GM21529 (cell line): Measurements from ENCODE around the gene FANCC.

Experiments
- ATAC-seq: cut with Tn5 transposase; IDR thresholded peaks from one replicate; pipeline ENCODE4 v1.9.1; 2021; ENCODE audit not compliant: unreplicated experiment

The FANCC gene

DNA sequence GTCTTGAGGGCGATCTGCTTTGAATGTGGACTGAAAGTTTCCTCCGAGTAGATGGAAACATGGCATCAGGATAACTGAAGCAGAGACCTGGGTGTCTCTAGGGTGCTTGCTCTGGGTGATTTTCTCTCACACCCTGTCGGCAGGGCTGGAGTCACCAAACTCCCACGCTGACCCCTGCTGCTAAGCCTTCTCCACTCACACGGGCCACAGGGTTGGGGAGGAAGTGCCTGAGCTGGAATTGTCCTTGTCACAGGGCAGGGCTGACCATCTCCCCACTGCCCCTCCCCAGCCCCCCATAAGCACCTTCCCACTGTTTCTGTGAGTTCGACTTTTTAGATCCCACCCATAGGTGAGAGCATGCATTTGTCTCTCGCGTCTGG is 212.9 kb downstream of the FANCC start:
- no peak for ATAC-seq

DNA sequence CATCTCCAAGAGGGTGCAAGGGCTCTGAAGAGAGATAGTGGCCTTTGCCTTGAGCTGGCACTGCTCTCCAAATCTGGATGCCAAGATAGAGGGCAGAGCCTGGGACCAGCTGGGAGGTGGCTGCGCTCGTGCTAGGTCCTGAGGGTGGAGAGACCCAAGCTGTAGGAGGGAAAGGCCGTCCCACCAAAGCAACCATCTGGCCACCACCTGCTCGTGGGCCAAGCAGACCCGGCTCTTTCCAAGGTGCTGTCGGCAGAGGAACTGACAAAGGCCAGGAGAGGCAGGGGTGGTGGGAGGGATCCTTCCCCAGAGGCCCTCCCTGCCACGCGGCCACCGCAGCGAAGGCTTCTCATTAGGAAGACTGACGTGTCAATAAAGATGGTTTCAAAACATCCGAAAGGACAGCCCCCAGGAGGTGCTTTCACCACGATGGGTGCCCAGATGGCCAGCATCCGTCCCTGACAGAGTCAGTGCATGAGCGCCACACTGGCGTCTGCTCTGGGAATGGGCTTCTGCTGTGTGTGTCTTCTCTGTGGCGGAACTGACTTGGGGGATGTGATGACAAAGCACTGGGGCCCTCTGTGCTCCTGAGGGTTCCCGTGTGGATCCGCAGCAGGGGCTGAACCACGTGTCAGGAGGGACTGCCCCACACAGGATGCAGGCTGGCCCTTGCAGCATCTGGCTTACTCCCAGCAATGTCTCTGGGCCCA is 213.5 kb downstream of the FANCC start:
- ATAC-seq, result no peak

DNA sequence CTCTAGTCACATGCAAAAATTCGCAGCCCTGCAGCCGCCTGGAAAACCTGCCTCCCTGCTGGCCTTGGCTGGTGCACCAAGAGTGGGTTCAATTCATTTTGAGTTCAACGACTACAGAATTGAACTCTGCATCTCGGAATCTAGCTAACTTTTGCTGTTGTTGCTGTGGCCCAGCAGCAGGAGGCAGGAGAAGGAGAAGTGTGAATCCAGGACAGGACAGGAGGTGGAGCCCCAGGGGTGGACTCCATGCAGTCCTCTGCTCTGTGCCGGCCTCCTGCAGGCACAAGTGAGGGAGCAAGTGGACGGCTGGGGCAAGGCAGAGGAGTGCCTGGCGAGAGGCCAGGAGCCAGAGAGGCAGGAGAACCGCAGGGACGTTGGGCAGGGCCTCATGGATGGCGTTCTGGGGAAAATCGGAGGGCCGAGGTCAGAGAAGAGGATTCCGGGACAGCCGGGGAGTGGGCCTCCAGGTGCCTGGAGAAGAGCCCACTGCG is 214.2 kb downstream of the FANCC start:
- no peak for ATAC-seq

DNA sequence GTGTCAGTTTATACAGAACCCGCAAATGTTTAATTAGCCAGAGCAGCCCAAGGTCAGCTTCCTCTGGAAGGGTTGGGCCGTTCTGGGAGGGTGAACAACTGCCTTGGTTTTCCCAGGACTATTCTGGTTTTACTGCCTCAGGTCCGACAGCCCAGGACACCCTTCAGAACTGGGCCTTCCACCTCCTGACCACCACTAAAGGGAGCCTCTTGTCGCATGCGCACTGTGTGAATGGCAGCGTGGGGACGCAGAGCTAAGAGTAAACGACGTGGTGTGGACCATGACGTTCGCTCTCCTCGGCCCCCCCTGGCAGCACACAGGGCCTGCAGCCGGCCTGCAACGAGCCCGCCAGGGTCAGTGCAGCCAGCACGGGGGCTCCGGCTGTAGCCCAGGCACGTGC is 214.9 kb downstream of the FANCC start:
- no peak for ATAC-seq

DNA sequence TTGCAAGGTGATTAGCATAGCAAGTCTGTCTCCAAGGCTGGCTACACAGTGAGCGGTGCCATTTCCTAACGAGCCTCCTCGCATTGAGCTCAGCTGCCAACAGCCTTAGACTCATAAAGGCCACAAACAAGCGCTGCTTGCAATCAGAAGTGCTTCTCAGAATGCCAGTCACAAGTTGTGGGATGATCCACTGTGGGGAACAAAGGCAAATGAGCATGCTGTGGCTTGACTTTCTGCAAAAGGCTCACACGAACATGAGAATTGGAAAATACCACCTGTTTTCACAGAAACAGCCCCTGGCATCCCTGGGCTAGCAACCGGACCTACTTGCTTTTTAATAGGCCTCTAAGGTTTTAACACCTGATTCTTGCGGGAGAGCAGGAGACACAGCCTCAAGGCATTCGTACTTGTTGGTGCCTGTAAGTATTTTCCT is 215.5 kb downstream of the FANCC start:
- ATAC-seq, result no peak

DNA sequence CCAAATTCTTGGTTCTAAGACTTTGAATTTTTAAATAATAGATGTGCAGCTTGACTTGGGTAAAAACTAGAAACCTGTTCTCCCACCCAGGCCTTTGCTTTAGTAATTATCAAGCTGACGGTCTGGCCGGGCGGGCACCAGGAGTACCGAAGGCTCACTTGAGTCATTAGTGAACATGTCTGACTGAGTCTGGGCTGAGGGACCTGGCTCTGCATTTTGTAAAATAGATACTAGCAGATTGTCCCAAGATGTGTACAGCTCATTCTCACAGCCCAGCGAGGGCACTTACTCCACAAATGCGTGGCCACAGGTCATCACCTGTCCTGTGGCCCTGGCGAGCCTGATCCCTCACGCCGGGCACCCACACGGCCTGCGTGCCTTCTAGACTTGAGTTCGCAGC is 216.2 kb downstream of the FANCC start:
- ATAC-seq, result no peak

DNA sequence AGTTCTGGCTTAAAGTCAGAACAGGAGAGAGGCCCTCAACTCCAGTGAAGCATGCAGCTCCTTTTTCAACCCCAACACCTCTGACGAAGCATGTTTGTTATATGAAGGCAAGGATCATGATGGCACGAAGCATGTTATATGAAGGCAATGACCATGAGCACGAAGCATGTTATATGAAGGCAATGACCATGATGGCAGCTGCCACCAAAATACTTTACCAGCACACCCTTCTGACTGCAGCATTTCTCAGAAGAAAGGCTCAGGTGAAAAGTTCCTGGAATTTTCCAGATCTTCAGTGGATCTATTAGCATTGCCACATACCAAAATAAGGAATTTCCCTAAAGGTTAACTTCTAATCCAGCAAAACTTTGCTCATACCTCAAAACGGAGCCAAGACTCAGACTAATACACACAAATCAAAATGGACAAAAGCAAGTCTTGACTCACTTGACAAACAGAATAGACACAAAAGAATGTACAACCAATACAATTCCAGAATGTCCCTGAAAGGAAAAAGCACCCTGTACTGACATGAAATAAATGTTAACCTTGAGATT is 217.4 kb downstream of the FANCC start:
- no peak for ATAC-seq

DNA sequence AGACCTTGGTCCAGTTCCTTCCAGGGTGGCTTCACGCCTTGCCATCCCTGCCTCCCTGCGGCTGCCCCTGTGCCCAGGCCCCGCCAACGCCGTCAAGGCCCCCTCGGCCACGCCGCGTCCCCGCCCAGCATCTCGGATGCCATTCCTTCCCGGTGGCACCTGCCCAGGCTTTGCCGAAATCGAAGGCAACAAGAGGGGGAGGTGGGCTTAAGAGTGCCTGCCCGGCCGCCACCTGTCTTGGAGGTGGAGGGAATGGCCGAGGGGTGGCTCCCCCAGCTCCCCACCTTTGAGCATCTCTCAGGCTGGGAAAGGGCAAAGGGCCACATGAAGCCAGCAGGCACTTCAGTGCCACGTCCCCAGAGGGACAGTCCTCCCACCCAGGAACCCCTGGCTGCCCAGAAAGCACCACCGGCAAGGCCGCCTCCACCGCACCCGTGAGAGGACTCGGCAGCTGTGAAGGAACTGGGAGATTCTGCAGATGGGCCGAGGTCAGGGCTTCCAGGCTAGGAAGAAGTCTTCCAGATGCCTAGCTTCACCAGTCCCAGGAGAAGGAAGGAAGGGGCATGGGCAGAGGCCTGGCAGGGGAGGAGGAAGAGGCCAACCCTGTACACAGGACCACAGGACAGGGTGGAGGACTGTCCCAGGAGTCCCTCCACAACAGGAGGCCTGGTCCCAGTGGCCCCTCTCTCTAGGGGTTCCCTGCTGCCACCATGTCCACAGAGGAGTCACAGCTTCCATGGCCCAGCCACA is 218.0 kb downstream of the FANCC start:
- ATAC-seq, result no peak

DNA sequence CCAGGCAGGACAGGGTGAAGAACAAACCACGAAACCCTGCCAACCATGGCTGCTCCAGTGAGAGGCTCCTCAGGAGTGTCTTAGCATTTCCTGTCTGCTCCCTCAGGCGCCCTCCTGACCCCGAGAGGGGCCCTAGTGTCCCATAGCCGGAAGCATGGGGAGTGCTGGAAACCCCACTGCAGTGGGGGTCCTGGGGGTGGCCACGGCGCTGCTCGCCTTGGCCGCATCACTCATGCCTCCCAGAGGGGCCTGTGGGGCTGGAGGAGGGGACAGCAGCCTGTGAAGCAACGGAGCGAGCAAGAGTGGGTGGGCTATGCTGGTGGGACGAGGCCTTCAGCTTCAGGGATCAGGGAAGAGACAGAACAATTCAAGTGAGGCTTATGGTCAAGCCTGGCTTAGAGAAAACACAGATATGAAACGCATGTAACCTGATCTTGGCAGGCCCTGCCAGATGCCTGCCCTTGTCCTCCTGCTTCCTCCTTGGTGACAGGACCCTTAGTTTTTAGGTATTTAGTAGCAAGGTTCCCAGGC is 219.1 kb downstream of the FANCC start:
- ATAC-seq, result no peak

DNA sequence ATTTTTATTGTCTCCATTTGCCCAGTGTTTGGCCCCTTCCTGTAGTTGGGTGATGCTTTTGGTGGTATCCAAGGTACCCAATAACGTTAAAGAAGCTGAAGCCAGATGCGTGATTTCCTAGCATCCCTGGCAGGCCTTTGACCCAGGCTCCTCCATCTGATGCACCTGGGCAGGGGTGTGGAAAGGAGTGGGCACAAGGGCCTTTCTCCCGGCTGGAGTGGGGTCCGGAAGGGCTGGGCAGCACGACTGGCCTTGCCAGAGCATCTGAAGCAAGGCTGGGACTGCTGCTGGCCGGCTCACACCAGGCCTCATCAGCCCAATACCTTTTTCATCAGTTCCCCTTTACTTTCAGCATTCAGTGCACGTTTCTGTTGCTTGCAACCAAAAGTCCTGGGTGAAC is 220.2 kb downstream of the FANCC start:
- ATAC-seq, result no peak

DNA sequence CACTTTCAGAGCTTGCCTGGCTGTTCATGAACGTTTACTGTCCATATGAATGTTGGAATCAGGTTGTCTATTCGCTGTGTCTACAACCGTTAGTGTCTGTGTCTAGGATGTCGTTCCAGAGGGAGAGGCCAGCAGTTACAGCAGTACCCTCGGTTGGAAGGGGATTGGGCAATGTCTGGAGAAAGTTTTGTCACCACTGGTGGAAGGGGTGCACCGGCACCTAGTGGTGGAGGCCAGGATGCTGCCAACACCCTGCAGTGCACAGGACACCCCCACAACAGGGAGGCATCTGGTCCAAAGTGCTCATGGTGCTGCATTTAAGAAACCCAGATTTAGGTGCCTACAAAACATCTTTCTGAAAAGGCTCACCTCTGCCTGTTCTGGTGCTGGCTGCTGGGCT is 220.7 kb downstream of the FANCC start:
- ATAC-seq, result no peak

DNA sequence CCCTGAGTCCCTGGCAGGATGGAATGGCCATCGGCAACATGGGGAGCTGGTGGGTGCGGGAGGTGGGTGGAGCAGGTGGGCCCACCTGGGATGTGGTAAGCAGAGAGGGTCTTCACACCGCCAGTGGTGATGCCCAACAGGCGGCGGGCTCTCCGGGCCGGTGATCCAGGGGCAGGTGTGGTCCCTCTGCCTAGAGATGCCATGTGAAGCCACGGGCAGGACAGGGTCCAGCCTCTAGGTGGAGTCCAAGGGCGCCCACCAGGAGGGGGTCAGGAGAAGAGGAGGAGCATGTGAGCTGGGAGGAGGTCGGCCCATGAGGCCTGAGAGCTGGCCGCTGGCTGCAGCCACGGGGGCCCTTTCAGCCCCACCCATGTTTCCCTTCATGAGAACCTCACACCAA is 221.1 kb downstream of the FANCC start:
- ATAC-seq, result no peak

DNA sequence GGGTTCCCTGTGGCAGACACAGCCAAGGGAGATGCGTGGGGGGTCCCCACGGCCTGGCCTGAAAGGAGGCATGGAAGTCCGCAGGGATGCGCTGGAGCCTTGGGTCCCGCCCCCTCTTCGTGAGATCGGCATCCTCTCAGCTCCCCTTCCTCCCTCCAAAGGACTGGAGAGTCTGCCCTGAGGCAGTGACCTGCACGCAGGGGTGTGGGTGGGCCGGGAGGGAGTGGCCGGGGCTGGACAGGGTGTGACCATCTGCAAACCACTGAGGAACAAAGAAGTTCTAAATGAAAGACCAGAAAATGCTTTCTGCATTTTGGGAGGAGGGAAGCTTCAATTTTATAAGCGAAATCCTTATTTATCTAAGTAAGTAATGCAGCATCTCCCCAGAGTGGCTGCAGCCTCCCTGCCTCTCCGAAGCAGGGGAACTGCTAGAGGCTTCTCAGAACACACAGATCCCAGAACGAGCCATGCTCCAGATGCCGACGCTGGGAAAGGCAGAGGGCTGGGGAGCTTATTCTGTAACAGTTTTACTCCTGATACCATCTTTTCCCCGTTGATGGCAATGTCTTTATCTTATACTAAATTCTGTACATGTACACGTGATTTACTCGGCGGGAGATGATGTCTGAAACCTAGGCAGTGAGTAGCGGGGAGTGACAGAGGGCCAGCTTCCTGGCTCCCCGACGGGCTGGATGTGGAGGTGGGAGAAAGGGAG is 221.7 kb downstream of the FANCC start:
- no peak for ATAC-seq

DNA sequence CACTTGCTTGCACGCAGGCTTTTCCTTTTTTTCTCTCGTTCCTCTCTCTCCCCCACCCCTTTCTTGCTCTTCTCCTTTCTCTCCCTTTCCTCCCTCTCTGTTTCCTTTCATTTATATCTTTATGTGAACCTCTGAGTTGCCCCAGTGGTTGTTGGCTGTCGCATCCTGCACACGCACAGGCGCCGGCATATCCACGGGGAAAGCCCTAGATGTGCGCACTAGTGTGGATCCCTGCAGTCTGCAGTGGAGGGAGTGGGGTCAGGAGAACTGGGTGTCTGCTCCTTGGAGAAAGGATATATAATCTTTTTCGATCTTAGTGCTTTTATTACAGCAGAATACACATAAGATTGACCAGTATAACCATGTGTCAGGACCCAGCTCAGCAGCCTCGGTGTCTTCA is 223.5 kb downstream of the FANCC start:
- ATAC-seq, result no peak

DNA sequence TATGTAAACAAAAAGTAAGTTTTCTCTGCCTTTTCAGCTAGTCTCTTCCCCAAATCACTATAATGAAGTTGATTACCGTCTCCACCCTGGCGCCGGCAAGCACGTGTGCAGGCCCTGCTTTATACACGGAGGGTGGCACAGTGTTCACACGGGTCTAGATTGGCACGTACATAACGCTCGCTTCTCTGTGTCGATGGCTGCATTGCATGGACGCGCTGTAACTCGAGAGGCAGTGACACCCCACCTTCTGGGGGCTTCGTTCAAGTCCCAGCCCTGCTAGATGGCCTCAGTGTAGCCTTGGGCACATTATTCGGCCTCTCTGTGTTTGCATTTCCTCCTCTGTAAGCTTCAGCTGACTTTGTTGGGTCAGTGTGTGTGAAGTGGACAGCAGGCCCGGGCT is 223.9 kb downstream of the FANCC start:
- ATAC-seq, result no peak

DNA sequence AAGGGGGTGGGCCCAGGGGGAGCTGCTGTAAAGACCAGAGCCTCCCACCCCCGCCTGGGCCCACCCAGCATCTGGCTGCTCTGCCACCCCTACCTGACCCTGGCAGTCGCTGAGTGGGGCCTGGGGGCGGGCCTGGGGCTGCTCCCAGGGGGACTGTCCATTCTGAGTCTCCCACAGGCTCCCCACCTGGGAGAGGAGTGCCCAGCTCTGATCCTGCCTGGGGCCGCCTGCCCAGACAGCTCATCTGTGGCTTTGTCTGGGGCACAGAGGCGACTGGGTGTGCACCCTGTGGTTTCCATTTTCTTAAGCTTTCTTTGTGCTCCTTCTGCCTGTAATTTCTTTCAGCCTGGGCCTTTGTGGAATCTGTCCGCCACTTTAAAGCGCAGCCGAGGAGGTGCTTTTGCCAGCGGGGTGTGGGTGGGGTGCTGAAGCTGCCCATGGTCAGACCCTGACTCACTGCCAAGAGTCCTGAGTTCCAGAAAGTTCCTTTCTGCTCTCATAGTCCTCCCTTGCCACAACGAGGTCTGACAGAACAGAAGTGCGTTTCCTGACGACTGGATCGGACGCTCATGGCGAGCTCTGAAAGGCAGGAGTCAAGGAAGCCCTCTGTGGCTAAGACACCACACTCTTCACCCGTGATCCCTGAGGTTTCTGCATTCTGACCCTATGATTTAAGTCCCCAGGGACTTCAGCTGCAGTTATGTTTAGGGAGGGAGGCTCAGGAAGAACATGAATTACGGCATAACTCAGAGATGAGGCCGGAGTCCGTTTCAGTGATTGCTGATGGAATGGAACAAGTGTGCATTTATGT is 225.0 kb downstream of the FANCC start:
- ATAC-seq, result no peak

DNA sequence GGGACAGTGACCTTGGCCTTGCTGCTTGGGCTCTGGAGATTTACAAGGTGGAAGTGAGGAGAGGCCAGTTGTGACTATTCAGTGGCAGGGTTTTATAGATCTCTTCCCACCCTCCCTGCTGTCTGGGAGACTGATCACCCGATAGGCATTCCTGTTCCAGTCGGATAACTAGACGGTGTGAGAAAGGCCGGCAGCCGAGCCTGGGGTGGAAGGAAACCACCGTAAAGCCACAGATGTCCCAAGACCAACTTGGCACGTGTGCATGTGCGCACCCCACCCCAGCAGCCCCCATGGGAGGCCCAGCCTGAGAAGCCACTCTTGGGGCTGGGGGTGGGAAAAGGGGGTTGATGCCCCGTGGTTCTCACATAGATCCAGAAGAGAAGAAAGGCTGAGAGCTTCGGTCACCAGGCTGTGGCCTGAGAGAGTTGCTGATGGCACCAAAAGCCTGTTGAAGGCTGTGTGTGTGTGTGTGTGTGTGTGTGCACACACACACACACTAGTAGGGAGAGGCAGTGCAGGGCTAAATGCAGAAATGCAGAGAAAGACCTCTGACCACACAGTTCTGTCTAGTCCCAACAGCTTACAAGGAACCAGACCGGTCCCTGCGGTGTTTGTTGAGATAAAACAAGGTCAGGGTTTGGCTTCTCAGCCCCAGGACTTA is 225.8 kb downstream of the FANCC start:
- ATAC-seq, result no peak

DNA sequence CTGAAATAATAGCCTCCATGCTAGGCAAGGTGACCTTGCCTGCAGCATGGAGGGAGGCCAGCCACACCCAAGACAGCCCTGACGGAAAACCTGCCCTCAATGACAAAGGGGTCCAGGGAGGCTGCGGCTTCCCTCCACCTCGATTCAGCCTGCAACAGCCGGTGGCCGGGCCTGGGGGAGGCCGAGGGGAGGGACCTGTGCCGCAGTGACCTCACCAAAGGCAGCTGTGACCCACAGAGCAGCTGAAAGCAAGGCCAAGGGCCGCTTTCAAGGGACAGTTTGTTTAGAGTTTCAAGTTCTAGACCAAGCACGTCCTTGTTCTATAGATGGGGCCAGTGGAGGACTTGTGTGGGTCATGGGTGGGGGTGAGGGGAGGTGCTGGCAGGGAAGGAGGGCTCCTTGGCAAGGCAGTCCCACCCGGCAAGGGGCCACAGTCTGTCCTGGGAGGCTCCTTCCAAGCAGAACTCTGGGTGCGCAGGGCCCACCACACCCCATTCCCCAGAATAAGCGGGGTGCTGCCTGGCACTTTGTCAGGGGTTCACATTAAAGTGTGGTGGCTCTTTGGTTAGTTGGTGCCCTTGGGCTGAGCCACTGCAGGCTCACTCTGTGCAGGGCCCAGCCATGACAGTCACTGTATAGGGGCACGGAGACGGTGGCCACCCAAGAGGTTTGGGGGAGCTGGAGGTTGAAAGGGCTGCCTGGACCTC is 226.5 kb downstream of the FANCC start:
- ATAC-seq, result no peak

DNA sequence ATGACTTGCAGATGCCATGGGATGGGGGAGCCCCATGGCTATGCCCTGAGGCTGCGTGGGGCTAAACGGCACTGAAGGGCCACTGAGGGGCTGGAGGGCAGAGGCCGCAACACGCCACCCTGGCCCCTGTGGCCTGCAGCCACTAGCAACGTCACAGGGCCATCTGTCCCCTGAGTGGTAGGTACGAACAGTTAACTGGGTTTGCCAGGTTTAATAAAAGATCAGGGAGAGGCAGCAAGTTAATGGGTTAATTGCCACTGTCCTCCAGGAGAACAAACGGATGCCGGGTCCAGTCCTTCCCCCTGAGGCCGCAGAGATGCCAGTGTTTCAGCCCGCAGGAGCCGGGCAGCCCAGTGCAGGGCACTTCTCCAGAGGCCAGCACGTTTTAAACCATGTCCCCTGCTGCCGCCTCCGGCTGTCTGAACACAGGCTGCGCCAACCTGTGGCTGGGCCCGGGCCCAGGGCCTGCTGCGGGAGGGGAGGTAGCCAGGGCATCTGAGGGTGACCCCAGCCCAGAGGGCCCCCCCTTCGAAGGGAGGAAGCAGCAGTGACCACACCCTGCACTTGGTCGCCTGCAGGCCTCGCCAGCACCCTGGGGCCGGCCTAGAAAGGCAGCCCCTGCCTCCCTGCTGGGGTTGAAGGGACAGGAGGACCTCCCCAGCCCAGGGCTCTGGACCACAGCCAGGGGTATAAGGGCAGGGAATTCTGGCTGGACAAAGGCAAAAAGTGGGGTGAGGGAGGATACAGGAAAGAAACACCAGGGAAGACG is 227.3 kb downstream of the FANCC start:
- no peak for ATAC-seq
